Ishikawa (cell line): Measurements from ENCODE around the gene TOPAZ1.

Experiments used
- NFIC ChIP-seq: IDR thresholded peaks from 2 replicates; pipeline ENCODE4 v1.6.1; 2012
- ZBTB7A ChIP-seq: IDR thresholded peaks from 2 replicates; pipeline ENCODE4 v1.6.1; 2012; ENCODE audit warnings: low read depth

DNA sequence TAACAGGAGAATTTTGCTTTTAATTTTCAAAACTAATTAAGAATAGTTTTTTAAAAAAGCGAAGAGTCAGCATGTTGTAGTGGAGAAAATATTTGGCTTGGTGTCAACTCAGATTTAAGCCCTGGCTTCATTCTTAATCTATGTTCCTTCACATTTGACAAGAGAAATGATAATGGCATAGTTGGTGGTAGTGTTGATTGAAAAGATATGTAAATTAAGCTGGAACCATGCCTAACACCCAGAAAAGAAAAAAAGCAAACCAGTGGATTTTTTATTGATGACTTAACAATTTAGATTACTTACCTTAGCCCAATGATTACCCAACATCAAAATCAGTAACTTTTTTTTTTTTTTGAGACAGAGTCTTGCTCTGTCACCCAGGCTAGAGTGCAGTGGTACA lies 124.3 kb downstream of the TOPAZ1 start:
- no peak for TF ChIP-seq NFIC
- no peak for TF ChIP-seq ZBTB7A
